Upper lobe of left lung (tissue), 4 donors: ENCODE data around the gene COL2A1.

Experiments
- EP300 ChIP-seq, 4 donors: sonication (generic); formaldehyde crosslinking; IDR thresholded peaks; one replicate each; pipeline ENCODE4 v1.5.1; 2017; ENCODE audit warnings: antibody characterized with exemption in 4 of 4, control low read depth in 2 of 4
- POLR2A ChIP-seq, 4 donors: fragments of 450-650 bp; IDR thresholded peaks; one replicate each; pipeline ENCODE4 v1.5.1; 2016 to 2017; ENCODE audit warnings: antibody characterized with exemption in 4 of 4, mild to moderate bottlenecking in 2 of 4
- POLR2AphosphoS5 ChIP-seq, 2 donors: sonication (generic); formaldehyde crosslinking; IDR thresholded peaks; one replicate each; pipeline ENCODE4 v1.5.1; 2017; ENCODE audit warnings: antibody characterized with exemption in 2 of 2
- TF ChIP-seq, protein P1 (sequence below), 6 experiments: fragments of 450-650 bp in 4 of 6; fragments of 200-600 bp in 2 of 6; sonication (generic) in 2 of 6; IDR thresholded peaks; one replicate each; pipeline ENCODE4 v1.5.1; 2016 to 2019; ENCODE audit warnings: antibody characterized with exemption in 6 of 6

DNA sequence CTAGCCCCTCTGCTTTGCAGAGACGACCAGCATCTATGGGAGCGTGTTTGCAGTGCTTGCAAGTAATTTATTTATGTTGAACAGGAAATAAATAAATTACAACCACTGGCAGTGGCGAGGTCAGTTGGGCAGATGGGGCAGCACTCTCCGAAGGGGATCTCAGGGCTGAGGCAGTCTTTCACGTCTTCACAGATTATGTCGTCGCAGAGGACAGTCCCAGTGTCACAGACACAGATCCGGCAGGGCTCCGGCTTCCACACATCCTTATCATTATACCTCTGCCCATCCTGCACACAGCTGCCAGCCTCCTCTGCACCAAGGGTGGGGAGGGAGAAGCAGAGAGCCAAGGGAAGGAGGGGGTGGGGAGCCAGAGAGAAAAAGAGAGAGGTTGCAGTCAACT lies 4.5 kb downstream of the COL2A1 start:
- no peak for TF ChIP-seq POLR2AphosphoS5 (IDR thresholded peaks at IDR 0.05)
- TF ChIP-seq, protein P1, sequence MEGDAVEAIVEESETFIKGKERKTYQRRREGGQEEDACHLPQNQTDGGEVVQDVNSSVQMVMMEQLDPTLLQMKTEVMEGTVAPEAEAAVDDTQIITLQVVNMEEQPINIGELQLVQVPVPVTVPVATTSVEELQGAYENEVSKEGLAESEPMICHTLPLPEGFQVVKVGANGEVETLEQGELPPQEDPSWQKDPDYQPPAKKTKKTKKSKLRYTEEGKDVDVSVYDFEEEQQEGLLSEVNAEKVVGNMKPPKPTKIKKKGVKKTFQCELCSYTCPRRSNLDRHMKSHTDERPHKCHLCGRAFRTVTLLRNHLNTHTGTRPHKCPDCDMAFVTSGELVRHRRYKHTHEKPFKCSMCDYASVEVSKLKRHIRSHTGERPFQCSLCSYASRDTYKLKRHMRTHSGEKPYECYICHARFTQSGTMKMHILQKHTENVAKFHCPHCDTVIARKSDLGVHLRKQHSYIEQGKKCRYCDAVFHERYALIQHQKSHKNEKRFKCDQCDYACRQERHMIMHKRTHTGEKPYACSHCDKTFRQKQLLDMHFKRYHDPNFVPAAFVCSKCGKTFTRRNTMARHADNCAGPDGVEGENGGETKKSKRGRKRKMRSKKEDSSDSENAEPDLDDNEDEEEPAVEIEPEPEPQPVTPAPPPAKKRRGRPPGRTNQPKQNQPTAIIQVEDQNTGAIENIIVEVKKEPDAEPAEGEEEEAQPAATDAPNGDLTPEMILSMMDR (IDR thresholded peaks at IDR 0.05) = no peak
- TF ChIP-seq POLR2A (IDR thresholded peaks at IDR 0.05) = no peak
- TF ChIP-seq EP300 (IDR thresholded peaks at IDR 0.05) = no peak
